Gastrocnemius medialis (tissue), 4 donors: Measurements from ENCODE around the gene UNG. TPM values are rescaled to one million over a fixed set of nuclear protein-coding genes. Genes with fewer than 3 reads are reported as not detected.

Experiments
- ATAC-seq, 2 donors: fragments of 150-250 bp; one replicate each; pipeline ENCODE4 v1.9.1; 2016
- DNase-seq, 2 donors: peaks; one replicate each; pipeline ENCODE4 v3.0.0-alpha.2; 2019
- H3K27ac ChIP-seq, 4 donors: fragments of 200-600 bp; sonication (generic); 1 replicate in 1 of 4; 2 replicates in 3 of 4; pipeline ENCODE4 v1.5.1; 2016 to 2018; ENCODE audit warnings: mild to moderate bottlenecking in 2 of 4, moderate library complexity in 1 of 4
- H3K27me3 ChIP-seq, 3 donors: fragments of 200-600 bp; sonication (generic) in 2 of 3; 1 replicate in 1 of 3; 2 replicates in 2 of 3; pipeline versions ENCODE4 v1.5.1 to v1.6.0; 2016 to 2019; ENCODE audit warnings: mild to moderate bottlenecking in 1 of 3, moderate library complexity in 1 of 3
- H3K36me3 ChIP-seq, 2 donors: fragments of 200-600 bp; sonication (generic) in 1 of 2; one replicate each; pipeline ENCODE4 v1.5.1; 2017 to 2018
- H3K4me1 ChIP-seq, 2 donors: fragments of 200-600 bp; sonication (generic) in 1 of 2; one replicate each; pipeline ENCODE4 v1.5.1; 2016 to 2017; ENCODE audit warnings: mild to moderate bottlenecking in 2 of 2
- H3K4me3 ChIP-seq, 4 donors: fragments of 200-600 bp; sonication (generic) in 3 of 4; 1 replicate in 1 of 4; 2 replicates in 3 of 4; pipeline ENCODE4 v1.5.1; 2016 to 2019; ENCODE audit warnings: mild to moderate bottlenecking in 2 of 4
- H3K9me3 ChIP-seq, 3 donors: fragments of 200-600 bp; sonication (generic) in 2 of 3; 1 replicate in 1 of 3; 2 replicates in 2 of 3; pipeline ENCODE4 v1.5.1; 2016 to 2019
- POLR2A ChIP-seq, 2 donors: fragments of 450-650 bp; IDR thresholded peaks; one replicate each; pipeline ENCODE4 v1.6.1; 2017; ENCODE audit warnings: antibody characterized with exemption in 2 of 2, mild to moderate bottlenecking in 2 of 2, moderate library complexity in 2 of 2
- in situ Hi-C, 4 donors: fragments of 200-750 bp; cut with MboI; loops; one replicate each; pipeline versions ENCODE4 v1.15.0 to v1.8.0; 2017; ENCODE audit warnings: low sequenced_read_pairs in 4 of 4
- intact Hi-C: fragments of 100-400 bp; cut with DNase I; formaldehyde crosslinking; loops from one replicate; pipeline ENCODE4 v1.15.1; 2023; ENCODE audit warnings: low total_unique reads
- total RNA-seq, 4 donors: library from RNA; depleted of rRNA; stranded (reverse); fragments of >200 nt; gene quantifications; one replicate each; pipeline versions ENCODE4 v1.1.0 to v1.2.3, GENCODE V29; 2016
- TF ChIP-seq, protein P1 (sequence below), 5 experiments: fragments of 450-650 bp in 3 of 5; fragments of 200-600 bp in 2 of 5; sonication (generic) in 2 of 5; IDR thresholded peaks in 4 of 5; conservative IDR thresholded peaks in 1 of 5; 1 replicate in 4 of 5; 2 replicates in 1 of 5; pipeline ENCODE4 v1.5.1; 2016 to 2019; ENCODE audit warnings: antibody characterized with exemption in 5 of 5, mild to moderate bottlenecking in 3 of 5, moderate library complexity in 3 of 5

Gene UNG
- total RNA-seq, 4 donors from 2014 or later = 38.7 to 45.3 (median 42.3) TPM

- H3K36me3 ChIP-seq = peaks cover 0 to 36% of the 10 kb centered on the region in 2 donors
- peaks cover 18 to 25% of the 10 kb centered on the region in 2 donors for H3K4me1 ChIP-seq
- H3K4me3 ChIP-seq = peak overlapping the region; percentile 61 to 93 (median 64)
- H3K9me3 ChIP-seq = no peaks in the 10 kb centered on the region
- no peak for ATAC-seq
- no peaks in the 10 kb centered on the region for H3K27me3 ChIP-seq
- intact Hi-C loops (loop anchor here (1.0 to 5.0 kb wide), 3 partner anchors 40 to 529 kb away; partner anchors contain the start of gene USP30), in situ Hi-C loops (loop anchor here (10.0 to 25.0 kb wide), 4 partner anchors 430 to 530 kb away; partner anchors contain the start of genes ISCU (in 4 of the 4), SART3 (in 4 of the 4) and SELPLG (in 2 of the 4))
- TF ChIP-seq POLR2A (IDR thresholded peaks at IDR 0.05) = no peak
- TF ChIP-seq, protein P1, sequence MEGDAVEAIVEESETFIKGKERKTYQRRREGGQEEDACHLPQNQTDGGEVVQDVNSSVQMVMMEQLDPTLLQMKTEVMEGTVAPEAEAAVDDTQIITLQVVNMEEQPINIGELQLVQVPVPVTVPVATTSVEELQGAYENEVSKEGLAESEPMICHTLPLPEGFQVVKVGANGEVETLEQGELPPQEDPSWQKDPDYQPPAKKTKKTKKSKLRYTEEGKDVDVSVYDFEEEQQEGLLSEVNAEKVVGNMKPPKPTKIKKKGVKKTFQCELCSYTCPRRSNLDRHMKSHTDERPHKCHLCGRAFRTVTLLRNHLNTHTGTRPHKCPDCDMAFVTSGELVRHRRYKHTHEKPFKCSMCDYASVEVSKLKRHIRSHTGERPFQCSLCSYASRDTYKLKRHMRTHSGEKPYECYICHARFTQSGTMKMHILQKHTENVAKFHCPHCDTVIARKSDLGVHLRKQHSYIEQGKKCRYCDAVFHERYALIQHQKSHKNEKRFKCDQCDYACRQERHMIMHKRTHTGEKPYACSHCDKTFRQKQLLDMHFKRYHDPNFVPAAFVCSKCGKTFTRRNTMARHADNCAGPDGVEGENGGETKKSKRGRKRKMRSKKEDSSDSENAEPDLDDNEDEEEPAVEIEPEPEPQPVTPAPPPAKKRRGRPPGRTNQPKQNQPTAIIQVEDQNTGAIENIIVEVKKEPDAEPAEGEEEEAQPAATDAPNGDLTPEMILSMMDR (IDR thresholded peaks at IDR 0.05 in 4 of 5, conservative IDR thresholded peaks at IDR 0.05 in 1 of 5) = no peak
- H3K27ac ChIP-seq = peak overlapping the region; percentile 79 to 88 (median 81)
- no peak for DNase-seq
Observed at GRCh38 chr12:109092497-109093021, 4.8 kb upstream of the UNG start.

DNA sequence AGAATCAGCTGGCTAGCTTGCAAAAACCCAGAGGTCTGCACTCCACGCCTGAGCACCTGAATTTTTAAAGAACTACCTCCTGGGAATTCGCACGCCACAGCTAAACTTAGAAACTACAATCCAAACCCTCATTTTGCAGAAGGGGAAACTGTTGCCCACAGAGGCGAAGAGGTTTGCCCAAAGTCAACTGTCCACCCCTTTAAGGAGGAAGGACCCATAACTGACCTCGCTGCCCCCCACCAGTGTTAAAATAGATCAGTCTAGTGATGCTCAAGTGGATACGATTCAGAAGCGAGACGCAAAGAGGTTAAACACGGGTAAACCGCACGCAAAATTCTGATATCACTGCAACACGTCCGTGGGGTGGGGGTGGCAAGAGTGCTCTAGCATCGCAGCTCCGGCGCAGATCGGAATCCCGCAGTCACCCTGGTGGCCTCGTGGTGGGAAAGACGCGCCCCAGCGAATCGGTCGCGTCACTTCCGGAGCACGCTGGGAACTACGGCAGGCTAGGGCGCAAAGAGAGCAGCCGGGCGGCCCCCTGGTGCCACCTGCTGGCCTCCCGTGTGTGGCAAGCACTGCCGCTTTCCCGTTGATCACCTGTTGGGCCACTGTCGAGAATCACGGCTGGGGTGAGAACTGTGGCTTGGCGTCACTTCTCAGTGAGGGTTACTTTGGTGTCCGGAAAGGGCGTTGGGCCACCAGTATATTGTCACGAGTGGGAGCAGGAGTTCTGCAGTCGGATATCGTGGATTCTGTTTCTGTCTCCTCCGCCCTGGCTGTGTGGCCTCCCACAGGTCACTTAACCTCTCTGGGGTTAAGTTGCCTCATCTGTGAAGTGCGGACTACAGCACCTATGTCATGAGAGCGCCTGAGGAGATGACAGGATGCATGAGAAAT lies 4.1 kb upstream of the UNG start, which contains the start of gene ALKBH2:
Gene ALKBH2, minus strand, starts transcription at position 451 of the 897 bp plus-strand sequence. CDS start 686 bp downstream, outside the sequence.
- in situ Hi-C loops (loop anchor here (10.0 to 25.0 kb wide), 4 partner anchors 431 to 531 kb away; partner anchors contain the start of genes ISCU (in 4 of the 4), SART3 (in 4 of the 4) and SELPLG (in 2 of the 4)), intact Hi-C loops (loop anchor here (1.0 to 5.0 kb wide), 3 partner anchors 41 to 530 kb away; partner anchors contain the start of gene USP30)
- Histone ChIP-seq H3K4me1 (peaks cover 22 to 23% of the 10 kb centered on the region in 2 donors), H3K9me3 (no peaks in the 10 kb centered on the region), H3K27ac (peak within 1 kb of the TSS; percentile 79 to 88 (median 81)), H3K36me3 (peaks cover 0 to 29% of the 10 kb centered on the region in 2 donors), H3K27me3 (no peaks in the 10 kb centered on the region), H3K4me3 (peak within 1 kb of the TSS; percentile 61 to 93 (median 64))
- DNase-seq (peak; percentile 89 to 92), ATAC-seq (peak; percentile 69 to 72)
- peak; percentile 52 to 77 for TF ChIP-seq POLR2A (IDR thresholded peaks at IDR 0.05)
- TF ChIP-seq, protein P1 (IDR thresholded peaks at IDR 0.05 in 4 of 5, conservative IDR thresholded peaks at IDR 0.05 in 1 of 5) = peak; percentile 93 to 99 (median 97)

GRCh38 chr12:109097140-109097434 lies 310 bp upstream of the UNG start:
- H3K9me3 ChIP-seq = no peaks in the 10 kb centered on the region
- intact Hi-C loops (loop anchor here (5.0 kb wide), 2 partner anchors 240 to 365 kb away; partner anchors contain the start of genes CORO1C and SSH1), in situ Hi-C loops (loop anchor here (10.0 to 25.0 kb wide), 4 partner anchors 435 to 535 kb away; partner anchors contain the start of genes ISCU (in 4 of the 4), SART3 (in 4 of the 4) and SELPLG (in 2 of the 4))
- DNase-seq (no peak), ATAC-seq (no peak)
- no peak overlapping the region for H3K27ac ChIP-seq
- H3K4me3 ChIP-seq = peak overlapping the region in 2 of 4 donors; percentile 84 to 88
- no peaks in the 10 kb centered on the region for H3K27me3 ChIP-seq
- H3K4me1 ChIP-seq = peaks cover 31% of the 10 kb centered on the region in 2 donors
- H3K36me3 ChIP-seq = peaks cover 0 to 15% of the 10 kb centered on the region in 2 donors
- TF ChIP-seq, protein P1 (IDR thresholded peaks at IDR 0.05 in 4 of 5, conservative IDR thresholded peaks at IDR 0.05 in 1 of 5) = no peak

- in situ Hi-C loops = loop anchor here (10.0 to 25.0 kb wide), 4 partner anchors 436 to 536 kb away; partner anchors contain the start of genes ISCU (in 4 of the 4), SART3 (in 4 of the 4) and SELPLG (in 2 of the 4)
- peak; percentile 45 to 50 for ATAC-seq
- intact Hi-C loops = loop anchor here (5.0 kb wide), 2 partner anchors 241 to 366 kb away; partner anchors contain the start of genes CORO1C and SSH1
Observed at GRCh38 chr12:109098183-109098604, 797 bp downstream of the UNG start.

More at GRCh38 chr12:109098183-109098604, 797 bp downstream of the UNG start:
- peak; percentile 52 to 57 for TF ChIP-seq POLR2A (IDR thresholded peaks at IDR 0.05)
- TF ChIP-seq, protein P1 (IDR thresholded peaks at IDR 0.05 in 4 of 5, conservative IDR thresholded peaks at IDR 0.05 in 1 of 5) = no peak
- peaks cover 21 to 22% of the 10 kb centered on the region in 2 donors for H3K4me1 ChIP-seq
- no peaks in the 10 kb centered on the region for H3K27me3 ChIP-seq
- no peak for DNase-seq
- peak overlapping the region; percentile 86 to 98 (median 96) for H3K27ac ChIP-seq
- peaks cover 0 to 26% of the 10 kb centered on the region in 2 donors for H3K36me3 ChIP-seq
- H3K4me3 ChIP-seq = peak overlapping the region; percentile 84 to 97 (median 90)
- H3K9me3 ChIP-seq = no peaks in the 10 kb centered on the region
